CD14-positive monocyte (primary cell): ENCODE results near the gene DHX15. TPM values are rescaled to one million over a fixed set of nuclear protein-coding genes. Genes with fewer than 3 reads are reported as not detected.

ENCODE experiments used
- DNase-seq, 3 donors: peaks; one replicate each; pipeline ENCODE4 v3.0.0-alpha.2; 2011 to 2022
- H2AFZ ChIP-seq: 2 replicates; pipeline ENCODE4 v1.6.0; 2012; ENCODE audit warnings: mild to moderate bottlenecking, low read depth, low read length, inconsistent platforms; ENCODE audit not compliant: insufficient read depth, poor library complexity, severe bottlenecking
- H3K27ac ChIP-seq, 2 donors: 1 replicate in 1 of 2; 2 replicates in 1 of 2; pipeline ENCODE4 v1.5.1; 2012 to 2013; ENCODE audit warnings: low read length in 2 of 2, control low read depth in 1 of 2, inconsistent platforms in 1 of 2, low read depth in 1 of 2, mild to moderate bottlenecking in 1 of 2
- H3K27me3 ChIP-seq, 2 donors: one replicate each; pipeline versions ENCODE4 v1.6.0 to v1.6.1; 2011 to 2013; ENCODE audit warnings: low read length in 2 of 2; ENCODE audit not compliant: control insufficient read depth in 2 of 2, insufficient read depth in 2 of 2
- H3K36me3 ChIP-seq, 2 donors: replicated peaks in 1 of 2; 1 replicate in 1 of 2; 2 replicates in 1 of 2; pipeline versions ENCODE4 v1.5.1 to v1.6.1; 2012 to 2013; ENCODE audit warnings: low read length in 2 of 2, control low read depth in 1 of 2, inconsistent platforms in 1 of 2, mild to moderate bottlenecking in 1 of 2; ENCODE audit not compliant: insufficient read depth in 2 of 2, control insufficient read depth in 1 of 2
- H3K4me1 ChIP-seq, 2 donors: 1 replicate in 1 of 2; 2 replicates in 1 of 2; pipeline versions ENCODE4 v1.5.1 to v1.6.1; 2012 to 2013; ENCODE audit warnings: low read length in 2 of 2, control low read depth in 1 of 2, inconsistent platforms in 1 of 2, mild to moderate bottlenecking in 1 of 2, moderate library complexity in 1 of 2; ENCODE audit not compliant: insufficient read depth in 2 of 2, control insufficient read depth in 1 of 2
- H3K4me2 ChIP-seq: replicated peaks from 2 replicates; pipeline ENCODE3; 2012; ENCODE audit warnings: low read length, moderate library complexity, mild to moderate bottlenecking; ENCODE audit not compliant: poor library complexity, severe bottlenecking; ENCODE audit errors: extremely low read depth
- H3K4me3 ChIP-seq, 3 experiments: fragments of 200-600 bp in 1 of 3; sonication (generic) in 1 of 3; replicated peaks in 1 of 3; 1 replicate in 2 of 3; 2 replicates in 1 of 3; pipeline ENCODE4 v1.5.1; 2011 to 2013; ENCODE audit warnings: low read length in 3 of 3, mild to moderate bottlenecking in 3 of 3, control low read depth in 2 of 3, low read depth in 2 of 3, inconsistent platforms in 1 of 3, moderate library complexity in 1 of 3
- H3K79me2 ChIP-seq: 2 replicates; pipeline ENCODE4 v1.6.0; 2012; ENCODE audit warnings: mild to moderate bottlenecking, control low read depth, inconsistent platforms, low read length, moderate library complexity; ENCODE audit not compliant: insufficient read depth
- H3K9ac ChIP-seq: 2 replicates; pipeline ENCODE4 v1.6.0; 2017; ENCODE audit warnings: low read length, mild to moderate bottlenecking; ENCODE audit not compliant: insufficient read depth, poor library complexity, severe bottlenecking
- H3K9me3 ChIP-seq, 2 donors: replicated peaks in 1 of 2; 1 replicate in 1 of 2; 2 replicates in 1 of 2; pipeline versions ENCODE4 v1.5.1 to v1.6.1; 2012 to 2013; ENCODE audit warnings: low read length in 2 of 2, control low read depth in 1 of 2; ENCODE audit not compliant: control insufficient read depth in 1 of 2, insufficient read depth in 1 of 2
- H4K20me1 ChIP-seq: 2 replicates; pipeline ENCODE4 v1.6.0; 2012; ENCODE audit warnings: mild to moderate bottlenecking, low read length, control low read depth, moderate library complexity; ENCODE audit not compliant: insufficient read depth
- H3K27ac Mint-ChIP-seq, 7 donors: one replicate each; pipeline ENCODE4 v1.8.0; 2020; ENCODE audit warnings: mild to moderate bottlenecking in 7 of 7, mixed read lengths in 7 of 7, moderate library complexity in 6 of 7, inconsistent platforms in 2 of 7
- H3K27me3 Mint-ChIP-seq, 3 donors: one replicate each; pipeline ENCODE4 v1.8.0; 2021 to 2022; ENCODE audit warnings: low read depth in 3 of 3, mild to moderate bottlenecking in 3 of 3, mixed read lengths in 3 of 3, moderate library complexity in 3 of 3, inconsistent platforms in 1 of 3
- H3K36me3 Mint-ChIP-seq, 2 donors: one replicate each; pipeline ENCODE4 v1.8.0; 2020; ENCODE audit warnings: mixed read lengths in 2 of 2, inconsistent platforms in 1 of 2, mild to moderate bottlenecking in 1 of 2
- H3K4me1 Mint-ChIP-seq: one replicate; pipeline ENCODE4 v1.8.0; 2020; ENCODE audit warnings: mild to moderate bottlenecking, mixed read lengths
- H3K4me3 Mint-ChIP-seq, 2 donors: one replicate each; pipeline ENCODE4 v1.8.0; 2020; ENCODE audit warnings: mild to moderate bottlenecking in 2 of 2, mixed read lengths in 2 of 2, moderate library complexity in 1 of 2
- H3K9me3 Mint-ChIP-seq, 7 donors: one replicate each; pipeline ENCODE4 v1.8.0; 2020 to 2022; ENCODE audit warnings: mixed read lengths in 7 of 7, mild to moderate bottlenecking in 6 of 7, moderate library complexity in 6 of 7, inconsistent platforms in 2 of 7
- CTCF ChIP-seq: fragments of 200-600 bp; IDR thresholded peaks from one replicate; pipeline ENCODE4 v1.8.0; 2022; ENCODE audit warnings: antibody characterized with exemption, mild to moderate bottlenecking
- WGBS: methylation state at CpG from one replicate; pipeline ENCODE4 v1.1.5; 2013; ENCODE audit warnings: missing lambda C conversion rate; ENCODE audit not compliant: insufficient coverage; 5-methylcytosine and 5-hydroxymethylcytosine counted together
- intact Hi-C, 2 donors: fragments of 100-400 bp; cut with micrococcal nuclease; formaldehyde crosslinking; loops; one replicate each; pipeline versions ENCODE4 v1.15.0 to v1.15.1; 2023
- polyA plus RNA-seq, 3 donors: library from polyadenylated mRNA; depleted of rRNA in 1 of 3; unstranded in 2 of 3; stranded (reverse) in 1 of 3; fragments of 300-500 nt in 2 of 3; fragments of >200 nt in 1 of 3; fragmentation: Illumina TruSeq in 2 of 3; gene quantifications; 1 replicate in 2 of 3; 2 replicates in 1 of 3; pipeline ENCODE4 v1.2.3, GENCODE V29; 2012 to 2021

DHX15 gene
- polyA plus RNA-seq, 3 donors = 27.2 to 77.7 (median 37.5) TPM

GRCh38 chr4:24551492-24552289 is 32.7 kb downstream of the DHX15 start:
- no CpG with 5 or more reads among the region's 2 CpGs for WGBS
- Mint-ChIP-seq H3K27me3 (no peaks in the 10 kb centered on the region), H3K36me3 (peaks cover 43 to 65% of the 10 kb centered on the region in 2 donors), H3K4me3 (no peak overlapping the region), H3K9me3 (no peaks in the 10 kb centered on the region), H3K27ac (peak overlapping the region in 1 of 7 donors; percentile 15), H3K4me1 (peaks cover 2% of the 10 kb centered on the region)
- no peak overlapping the region for H3K4me3 ChIP-seq
- no peaks in the 10 kb centered on the region for H3K27me3 ChIP-seq
- H3K9ac ChIP-seq = no peak overlapping the region
- intact Hi-C loops = no loop called here
- H2AFZ ChIP-seq = no peak overlapping the region
- H3K79me2 ChIP-seq = peaks cover 98% of the 10 kb centered on the region
- no peaks in the 10 kb centered on the region for H3K4me1 ChIP-seq
- peak; percentile 45 for TF ChIP-seq CTCF
- no peak overlapping the region for H3K27ac ChIP-seq
- H3K9me3 ChIP-seq = no peaks in the 10 kb centered on the region
- H3K36me3 ChIP-seq = peaks cover 53 to 84% of the 10 kb centered on the region in 2 donors
- H3K4me2 ChIP-seq = no peak overlapping the region
- H4K20me1 ChIP-seq = peaks cover 94% of the 10 kb centered on the region
- no peak for DNase-seq

- WGBS = 100% methylated on average over 1 of the region's 6 CpGs
- Mint-ChIP-seq H3K36me3 (peaks cover 35 to 60% of the 10 kb centered on the region in 2 donors), H3K4me3 (no peak overlapping the region), H3K27me3 (no peaks in the 10 kb centered on the region), H3K9me3 (no peaks in the 10 kb centered on the region), H3K4me1 (peaks cover 4% of the 10 kb centered on the region), H3K27ac (peak overlapping the region in 2 of 7 donors; percentile 33 to 58)
- Histone ChIP-seq H3K4me2 (no peak overlapping the region), H3K9me3 (no peaks in the 10 kb centered on the region), H3K9ac (no peak overlapping the region), H4K20me1 (peaks cover 90% of the 10 kb centered on the region), H3K4me3 (no peak overlapping the region), H3K79me2 (peaks cover 98% of the 10 kb centered on the region), H3K4me1 (no peaks in the 10 kb centered on the region), H3K36me3 (peaks cover 50 to 81% of the 10 kb centered on the region in 2 donors), H3K27me3 (no peaks in the 10 kb centered on the region), H3K27ac (no peak overlapping the region), H2AFZ (no peak overlapping the region)
- no peak for TF ChIP-seq CTCF
- no peak for DNase-seq
- intact Hi-C loops = no loop called here
These were observed 33.7 kb downstream of the DHX15 start for GRCh38 chr4:24550441-24551175.
